ENCODE data around the gene PPP1CA.

DNA sequence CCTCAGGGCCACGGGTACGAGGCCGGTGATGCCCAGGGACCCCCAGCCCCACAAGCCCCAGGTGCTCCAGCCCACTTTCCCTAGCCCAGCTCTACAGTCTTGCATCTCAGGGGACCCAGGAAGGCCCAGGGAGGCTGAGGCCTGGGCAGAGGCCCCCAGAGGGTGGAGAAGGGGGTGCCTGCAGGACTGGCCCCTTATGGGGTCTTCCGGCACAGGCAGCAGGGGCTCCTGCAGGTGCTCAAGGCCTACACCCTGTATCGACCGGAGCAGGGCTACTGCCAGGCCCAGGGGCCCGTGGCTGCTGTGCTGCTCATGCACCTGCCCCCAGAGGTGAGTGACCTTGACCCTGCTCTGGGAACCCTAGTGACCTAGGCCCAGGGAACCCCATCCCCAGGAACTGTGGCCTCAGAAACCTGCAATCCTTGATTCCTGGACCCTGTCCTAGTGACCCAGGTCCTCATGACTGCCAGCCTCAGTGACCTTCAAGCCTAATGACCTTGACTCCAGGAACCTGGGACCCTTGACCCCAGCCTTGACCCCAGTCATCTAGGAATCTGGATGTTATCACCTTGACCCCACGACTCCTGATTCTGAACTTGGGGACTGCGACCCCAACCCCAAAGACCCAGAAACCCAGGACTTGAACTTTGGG, 4.2 kb upstream of the PPP1CA start:
- TF ChIP-seq CTCF (IDR thresholded peaks at IDR 0.05): no peak
- TF ChIP-seq POLR2A (IDR thresholded peaks at IDR 0.05): no peak
